ENCODE measurements around the gene RSL1D1.
"Not testable (repeated sequence)": the region's sequence is repeated elsewhere in the genome, so short reads cannot be mapped to it uniquely, and the experiment has no call there.

RSL1D1 gene

GRCh38 chr16:11843206-11843605, 8.1 kb downstream of the RSL1D1 start:
- no peak for DNase-seq

- DNase-seq, result no peak
These were observed 10.3 kb downstream of the RSL1D1 start for GRCh38 chr16:11841026-11841425.

DNA sequence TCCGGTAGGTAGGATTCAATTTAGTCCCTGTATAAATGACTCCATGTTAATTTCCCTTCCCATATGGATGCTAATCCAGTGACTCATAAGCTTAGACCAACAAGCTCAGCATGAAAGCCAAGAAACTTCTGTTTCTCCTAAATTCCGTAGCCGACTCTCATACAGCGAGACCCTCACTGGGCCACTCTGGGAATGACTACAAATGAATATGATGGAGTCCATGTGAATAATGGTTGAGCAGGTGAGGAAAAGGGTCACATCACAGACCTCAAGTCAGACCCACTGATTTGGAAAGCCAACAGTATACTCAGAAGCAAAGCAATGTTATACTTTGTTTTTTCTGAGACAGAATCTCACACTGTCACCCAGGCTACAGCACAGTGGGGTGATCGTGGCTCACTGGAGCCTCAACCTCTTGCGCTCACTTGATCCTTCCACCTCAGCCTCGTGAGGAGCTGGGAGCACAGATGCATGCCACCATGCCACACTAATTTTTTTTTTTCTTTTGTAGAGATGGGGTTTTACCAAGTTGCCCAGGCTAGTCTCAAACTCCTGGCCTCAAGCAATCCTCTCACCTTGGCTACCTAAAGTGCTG, 14.6 kb downstream of the RSL1D1 start:
- no peak for DNase-seq

GRCh38 chr16:11835891-11836649, 15.3 kb downstream of the RSL1D1 start:
- no peak for DNase-seq

DNA sequence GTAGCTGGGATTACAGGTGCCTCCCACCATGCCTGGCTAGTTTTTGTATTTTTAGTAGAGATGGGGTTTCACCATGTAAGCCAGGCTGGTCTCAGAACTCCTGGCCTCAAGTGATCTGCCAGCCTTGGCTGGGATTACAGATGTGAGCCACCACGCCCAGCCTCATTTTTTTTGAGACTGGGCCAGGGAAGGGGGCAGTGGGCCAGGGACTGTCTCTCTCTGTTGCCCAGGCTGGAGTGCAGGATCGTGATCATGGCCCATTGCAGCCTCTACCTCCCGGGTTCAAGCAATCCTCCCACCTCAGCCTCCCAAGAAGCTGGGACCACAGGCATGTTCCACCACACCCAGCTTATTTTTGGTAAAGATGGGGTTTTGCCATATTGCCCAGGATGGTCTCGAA, 16.0 kb downstream of the RSL1D1 start:
- DNase-seq, result no peak

- DNase-seq, result no peak
These were observed 17.2 kb downstream of the RSL1D1 start for GRCh38 chr16:11833951-11834695.

GRCh38 chr16:11828696-11829095, 22.6 kb downstream of the RSL1D1 start:
- no peak for DNase-seq

DNA sequence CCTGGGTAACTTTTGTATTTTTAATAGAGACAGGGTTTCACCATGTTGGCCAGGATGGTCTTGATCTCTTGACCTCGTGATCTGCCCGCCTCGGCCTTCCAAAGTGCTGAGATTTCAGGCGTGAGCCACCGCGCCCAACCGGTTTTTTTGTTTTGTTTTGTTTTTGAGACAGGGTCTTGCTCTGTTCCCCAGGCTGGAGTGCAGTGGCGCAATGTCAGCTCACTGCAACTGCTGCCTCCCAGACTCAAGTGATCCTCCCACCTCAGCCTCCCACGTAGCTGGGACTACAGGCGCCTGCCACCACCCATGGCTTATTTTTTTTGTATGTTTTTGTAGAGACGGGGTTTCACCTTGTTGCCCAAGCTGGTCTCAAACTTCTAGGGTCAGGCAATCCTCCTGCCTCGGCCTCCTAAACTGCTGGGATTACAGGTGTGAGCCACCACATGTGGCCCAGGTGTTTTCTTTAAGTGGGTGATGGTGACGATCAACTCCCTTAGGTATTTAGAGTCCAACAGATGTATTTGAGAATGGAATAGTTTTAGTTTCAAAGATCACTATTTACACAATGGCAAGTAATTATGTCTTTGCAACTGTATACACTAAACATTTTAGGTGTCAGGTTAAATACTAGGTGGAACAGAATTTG, 25.7 kb downstream of the RSL1D1 start:
- not testable (repeated sequence) for DNase-seq

GRCh38 chr16:11824362-11824761, 27.0 kb downstream of the RSL1D1 start:
- DNase-seq, result no peak

- DNase-seq, result not testable (repeated sequence)
These were observed 27.7 kb downstream of the RSL1D1 start for GRCh38 chr16:11823645-11824044.

GRCh38 chr16:11819798-11820197, 31.5 kb downstream of the RSL1D1 start:
- no peak for DNase-seq

GRCh38 chr16:11818970-11819369, 32.4 kb downstream of the RSL1D1 start:
- not testable (repeated sequence) for DNase-seq

DNA sequence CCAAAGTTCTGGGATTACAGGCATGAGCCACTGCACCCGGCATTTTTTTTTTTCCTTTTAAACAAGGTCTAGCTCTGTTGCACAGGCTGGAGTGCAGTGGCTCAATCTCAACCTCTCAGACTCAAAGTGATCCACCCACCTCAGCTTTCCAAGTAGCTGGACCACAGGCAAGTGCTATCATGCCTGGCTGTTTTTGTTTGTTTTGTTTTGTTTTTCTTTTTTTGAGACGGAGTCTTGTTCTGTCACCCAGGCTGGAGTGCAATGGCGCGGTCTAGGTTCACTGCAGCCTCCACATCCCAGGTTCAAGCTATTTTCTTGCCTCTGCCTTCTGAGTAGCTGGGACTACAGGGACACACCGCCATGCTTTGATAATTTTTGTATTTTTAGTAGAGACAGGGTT, 35.2 kb downstream of the RSL1D1 start:
- DNase-seq, result no peak

DNA sequence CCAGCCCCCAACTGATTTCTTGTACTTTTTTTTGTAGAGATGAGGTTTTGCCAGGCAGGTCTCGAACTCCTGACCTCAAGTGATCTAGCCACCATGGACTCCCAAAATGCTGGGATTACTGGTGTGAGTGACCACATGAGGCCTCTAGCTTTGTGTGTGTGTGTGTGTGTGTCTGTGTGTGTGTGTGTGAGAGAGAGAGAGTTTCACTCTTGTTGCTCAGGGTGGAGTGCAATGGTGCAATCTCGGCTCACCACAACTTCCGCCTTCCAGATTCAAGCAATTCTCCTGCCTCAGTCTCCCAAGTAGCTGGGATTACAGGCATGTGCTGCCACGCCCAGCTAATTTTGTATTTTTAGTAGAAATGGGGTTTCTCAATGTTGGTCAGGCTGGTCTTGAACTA, 36.5 kb downstream of the RSL1D1 start:
- not testable (repeated sequence) for DNase-seq

DNA sequence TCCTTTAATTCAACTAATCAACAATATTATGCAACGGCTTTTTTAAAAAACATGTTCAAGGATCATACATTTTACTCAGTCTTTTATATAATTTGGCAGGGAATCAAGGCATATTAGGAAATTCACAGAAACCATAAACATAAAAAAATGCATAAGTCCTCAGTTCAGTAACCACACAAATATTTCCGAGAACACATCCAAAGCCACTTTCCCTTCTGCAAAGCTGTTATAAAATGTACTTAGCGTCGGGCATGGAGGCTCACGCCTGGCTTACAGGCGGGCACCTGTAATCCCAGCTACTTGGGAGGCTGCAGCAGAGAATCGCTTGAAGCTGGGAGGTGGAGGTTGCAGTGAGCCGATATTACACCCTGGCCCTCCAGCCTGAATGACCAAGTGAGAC, 44.6 kb downstream of the RSL1D1 start:
- no peak for DNase-seq

DNA sequence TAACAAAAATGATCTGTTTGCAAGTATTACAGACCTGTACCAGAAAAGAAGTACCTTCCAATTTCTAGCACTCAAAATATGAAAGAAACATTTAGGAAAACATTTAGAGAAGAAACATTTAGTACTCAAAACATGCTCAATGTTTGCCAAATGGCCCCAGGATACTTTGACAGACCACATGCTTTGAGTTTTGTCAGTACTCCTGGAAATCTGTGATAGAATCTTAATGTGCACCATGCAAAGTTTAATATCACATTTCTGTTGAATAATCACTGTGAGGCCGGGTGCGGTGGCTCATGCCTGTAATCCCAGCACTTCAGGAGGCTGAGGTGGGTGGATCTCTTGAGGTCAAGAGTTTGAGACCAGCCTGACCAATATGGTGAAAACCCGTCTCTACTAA, 45.8 kb downstream of the RSL1D1 start:
- DNase-seq, result no peak

- no peak for DNase-seq
These were observed 49.8 kb downstream of the RSL1D1 start for GRCh38 chr16:11801481-11802021.

- DNase-seq, result no peak
These were observed 51.0 kb downstream of the RSL1D1 start for GRCh38 chr16:11800382-11800718.

DNA sequence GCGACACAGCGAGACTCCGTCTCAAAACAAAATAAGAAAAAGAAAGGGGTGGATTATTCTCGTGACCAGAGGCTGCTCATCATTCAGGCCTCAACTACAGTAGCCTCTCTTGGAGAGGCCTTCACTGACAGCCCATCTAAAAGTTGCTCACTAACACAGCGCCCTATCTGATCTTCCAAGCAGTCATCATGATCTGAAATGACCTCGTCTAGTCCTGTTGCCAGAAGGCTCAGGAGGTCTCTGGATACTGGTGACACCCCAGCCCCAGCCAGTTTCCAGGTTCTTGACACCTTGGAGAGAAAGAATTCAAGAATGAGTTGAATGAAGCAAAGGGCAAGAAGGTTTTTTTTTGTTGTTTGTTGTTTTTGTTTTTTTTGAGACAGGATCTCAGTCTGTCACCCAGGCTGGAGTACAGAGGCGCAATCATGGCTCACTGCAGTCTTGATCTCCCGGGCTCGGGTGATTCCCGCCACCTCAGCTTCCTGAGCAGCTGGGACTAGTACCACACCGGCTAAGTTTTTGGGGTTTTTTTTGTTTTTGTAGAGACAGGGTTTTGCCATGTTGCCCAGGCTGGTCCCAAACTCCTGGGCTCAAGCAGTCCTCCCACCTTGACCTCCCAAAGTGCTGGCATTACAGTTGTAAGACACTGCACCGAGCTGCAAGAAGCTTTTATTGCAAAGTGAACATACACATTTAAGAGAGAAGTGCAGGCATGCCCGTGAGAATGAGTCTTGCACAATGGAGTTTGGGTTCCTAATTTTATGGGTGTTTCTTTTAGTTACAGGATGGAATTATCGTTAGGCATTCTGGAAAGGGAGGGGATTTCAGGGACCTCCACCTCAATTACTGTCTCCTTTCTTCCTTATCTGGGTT, 51.6 kb downstream of the RSL1D1 start:
- peak; percentile 29 for DNase-seq

DNA sequence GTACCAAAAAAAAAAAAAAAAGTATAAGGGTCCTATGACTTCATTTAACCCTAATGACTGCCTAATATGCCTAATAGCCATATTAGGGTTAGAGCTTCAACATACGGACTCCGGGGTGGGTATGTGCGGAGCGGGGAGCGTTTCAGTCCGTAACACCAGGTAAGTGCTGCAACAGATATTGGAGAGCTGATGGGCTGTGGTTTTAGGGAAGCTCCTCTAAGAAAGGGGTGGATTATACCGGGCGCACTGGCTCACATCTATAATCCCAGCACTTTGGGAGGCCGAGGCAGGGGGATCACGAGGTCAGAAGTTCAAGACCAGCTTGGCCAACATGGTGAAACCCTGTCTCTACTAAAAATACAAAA, 52.3 kb downstream of the RSL1D1 start:
- no peak for DNase-seq

DNA sequence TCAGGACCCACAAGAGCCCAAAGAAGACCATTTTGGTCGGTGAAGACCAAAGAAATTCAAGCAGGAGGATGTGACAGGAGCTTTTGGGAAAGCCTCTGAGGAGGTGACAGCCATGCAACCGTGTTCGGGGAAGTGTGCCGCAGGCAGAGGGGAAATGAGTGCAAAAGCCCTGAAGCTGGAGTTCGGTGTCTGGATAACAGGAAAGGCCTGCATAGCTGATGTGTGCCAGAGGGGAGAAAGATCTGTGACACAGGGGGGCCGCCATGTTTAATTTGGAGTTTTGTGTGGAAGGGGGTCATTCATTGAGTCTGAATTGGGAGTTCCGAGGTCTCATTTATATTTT, 53.4 kb downstream of the RSL1D1 start:
- DNase-seq, result no peak

GRCh38 chr16:11797166-11797956, 54.0 kb downstream of the RSL1D1 start, which contains the start of gene ZC3H7A:
TSS of gene ZC3H7A (minus strand) at chr16:11797258. CDS start at chr16:11782354, 14,904 bp downstream.
- DNase-seq, result peak; percentile 90
